ENCODE results near the gene STK11.

Gene STK11

DNA sequence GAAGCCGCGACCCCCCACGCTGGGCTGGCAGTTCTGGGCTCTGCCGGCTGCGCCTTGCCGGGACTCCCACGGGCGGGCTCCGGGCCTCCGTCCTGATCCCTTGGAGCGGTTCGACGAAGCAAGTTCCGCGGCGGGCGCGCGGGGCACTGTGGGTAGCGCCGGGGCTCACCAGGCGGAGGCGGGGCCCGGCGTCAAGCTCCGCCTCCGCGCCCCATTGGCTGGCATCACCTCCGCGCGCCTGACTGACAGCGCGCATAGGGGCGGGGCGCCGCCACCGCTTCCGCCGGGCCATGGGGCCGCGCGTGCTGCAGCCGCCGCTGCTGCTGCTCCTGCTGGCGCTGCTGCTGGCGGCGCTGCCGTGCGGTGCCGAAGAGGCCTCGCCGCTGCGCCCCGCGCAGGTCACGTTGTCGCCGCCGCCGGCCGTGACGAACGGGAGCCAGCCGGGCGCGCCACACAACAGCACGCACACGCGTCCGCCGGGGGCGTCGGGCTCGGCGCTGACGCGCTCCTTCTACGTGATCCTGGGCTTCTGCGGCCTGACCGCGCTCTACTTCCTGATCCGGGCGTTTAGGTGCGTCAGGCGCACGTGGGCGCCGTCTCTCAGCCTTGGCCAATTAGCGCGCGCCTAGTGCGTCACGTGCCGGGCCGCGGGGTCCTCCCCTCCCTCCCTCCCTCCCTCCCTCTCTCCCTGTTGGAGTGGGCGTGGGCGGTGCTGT, 69.8 kb downstream of the STK11 start, which contains the start of gene FAM174C:
Gene FAM174C, plus strand, starts transcription at position 271 of the 716 bp plus-strand sequence. Its CDS starts 20 bp downstream, at position 291.
- peak; percentile 98 for DNase-seq

GRCh38 chr19:1275976-1276627, 70.5 kb downstream of the STK11 start:
- no peak for DNase-seq

GRCh38 chr19:1276628-1277022, 71.0 kb downstream of the STK11 start:
- no peak for DNase-seq

- DNase-seq: no peak
Observed at GRCh38 chr19:1277061-1277460, 71.5 kb downstream of the STK11 start.
